ENCODE data around the gene PSD4.

PSD4 gene

DNA sequence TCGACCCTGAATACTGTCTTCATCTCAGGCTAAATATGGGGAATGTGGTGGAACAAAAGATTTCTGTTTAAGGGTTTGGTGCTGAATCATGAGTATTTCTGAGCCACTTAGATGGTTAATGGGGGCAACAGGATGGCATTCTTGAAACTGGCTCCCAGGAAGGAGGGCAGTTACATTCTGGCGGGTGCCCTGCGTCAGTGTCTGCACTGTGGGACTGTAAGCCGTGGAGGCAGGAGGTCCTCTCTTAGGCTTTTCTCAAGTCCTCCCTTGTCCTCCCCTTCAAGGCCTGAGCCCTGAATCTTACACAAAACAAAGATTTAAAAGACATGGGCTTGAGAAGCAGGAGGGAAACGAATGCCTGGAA, 45.7 kb downstream of the PSD4 start:
- TF ChIP-seq TCF4 (CRISPR knock-in tag; IDR thresholded peaks at IDR 0.05; ENCODE audit: borderline replicate concordance) (no peak), PPARA (CRISPR knock-in tag; IDR thresholded peaks at IDR 0.05; ENCODE audit: borderline replicate concordance) (no peak), TOX (CRISPR knock-in tag; IDR thresholded peaks at IDR 0.05; ENCODE audit: borderline replicate concordance) (no peak), RARB (CRISPR knock-in tag; IDR thresholded peaks at IDR 0.05) (no peak), GLIS3 (CRISPR knock-in tag; IDR thresholded peaks at IDR 0.05) (no peak), CSDC2 (CRISPR knock-in tag; IDR thresholded peaks at IDR 0.05) (no peak), ZFP3 (CRISPR knock-in tag; IDR thresholded peaks at IDR 0.05) (no peak), BACH2 (CRISPR knock-in tag; IDR thresholded peaks at IDR 0.05; ENCODE audit: borderline replicate concordance) (no peak), ARNTL (CRISPR knock-in tag; IDR thresholded peaks at IDR 0.05; ENCODE audit: borderline replicate concordance, low read depth) (no peak), ESRRG (CRISPR knock-in tag; IDR thresholded peaks at IDR 0.05) (no peak), ZFP30 (CRISPR knock-in tag; IDR thresholded peaks at IDR 0.05) (no peak)
- TF ChIP-seq, protein P1, sequence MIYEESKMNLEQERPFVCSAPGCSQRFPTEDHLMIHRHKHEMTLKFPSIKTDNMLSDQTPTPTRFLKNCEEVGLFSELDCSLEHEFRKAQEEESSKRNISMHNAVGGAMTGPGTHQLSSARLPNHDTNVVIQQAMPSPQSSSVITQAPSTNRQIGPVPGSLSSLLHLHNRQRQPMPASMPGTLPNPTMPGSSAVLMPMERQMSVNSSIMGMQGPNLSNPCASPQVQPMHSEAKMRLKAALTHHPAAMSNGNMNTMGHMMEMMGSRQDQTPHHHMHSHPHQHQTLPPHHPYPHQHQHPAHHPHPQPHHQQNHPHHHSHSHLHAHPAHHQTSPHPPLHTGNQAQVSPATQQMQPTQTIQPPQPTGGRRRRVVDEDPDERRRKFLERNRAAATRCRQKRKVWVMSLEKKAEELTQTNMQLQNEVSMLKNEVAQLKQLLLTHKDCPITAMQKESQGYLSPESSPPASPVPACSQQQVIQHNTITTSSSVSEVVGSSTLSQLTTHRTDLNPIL (CRISPR knock-in tag; IDR thresholded peaks at IDR 0.05; ENCODE audit: low read depth), result no peak
- TF ChIP-seq, protein P2, sequence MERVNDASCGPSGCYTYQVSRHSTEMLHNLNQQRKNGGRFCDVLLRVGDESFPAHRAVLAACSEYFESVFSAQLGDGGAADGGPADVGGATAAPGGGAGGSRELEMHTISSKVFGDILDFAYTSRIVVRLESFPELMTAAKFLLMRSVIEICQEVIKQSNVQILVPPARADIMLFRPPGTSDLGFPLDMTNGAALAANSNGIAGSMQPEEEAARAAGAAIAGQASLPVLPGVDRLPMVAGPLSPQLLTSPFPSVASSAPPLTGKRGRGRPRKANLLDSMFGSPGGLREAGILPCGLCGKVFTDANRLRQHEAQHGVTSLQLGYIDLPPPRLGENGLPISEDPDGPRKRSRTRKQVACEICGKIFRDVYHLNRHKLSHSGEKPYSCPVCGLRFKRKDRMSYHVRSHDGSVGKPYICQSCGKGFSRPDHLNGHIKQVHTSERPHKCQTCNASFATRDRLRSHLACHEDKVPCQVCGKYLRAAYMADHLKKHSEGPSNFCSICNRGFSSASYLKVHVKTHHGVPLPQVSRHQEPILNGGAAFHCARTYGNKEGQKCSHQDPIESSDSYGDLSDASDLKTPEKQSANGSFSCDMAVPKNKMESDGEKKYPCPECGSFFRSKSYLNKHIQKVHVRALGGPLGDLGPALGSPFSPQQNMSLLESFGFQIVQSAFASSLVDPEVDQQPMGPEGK (CRISPR knock-in tag; IDR thresholded peaks at IDR 0.05; ENCODE audit: borderline replicate concordance), result no peak
- TF ChIP-seq, protein P3, sequence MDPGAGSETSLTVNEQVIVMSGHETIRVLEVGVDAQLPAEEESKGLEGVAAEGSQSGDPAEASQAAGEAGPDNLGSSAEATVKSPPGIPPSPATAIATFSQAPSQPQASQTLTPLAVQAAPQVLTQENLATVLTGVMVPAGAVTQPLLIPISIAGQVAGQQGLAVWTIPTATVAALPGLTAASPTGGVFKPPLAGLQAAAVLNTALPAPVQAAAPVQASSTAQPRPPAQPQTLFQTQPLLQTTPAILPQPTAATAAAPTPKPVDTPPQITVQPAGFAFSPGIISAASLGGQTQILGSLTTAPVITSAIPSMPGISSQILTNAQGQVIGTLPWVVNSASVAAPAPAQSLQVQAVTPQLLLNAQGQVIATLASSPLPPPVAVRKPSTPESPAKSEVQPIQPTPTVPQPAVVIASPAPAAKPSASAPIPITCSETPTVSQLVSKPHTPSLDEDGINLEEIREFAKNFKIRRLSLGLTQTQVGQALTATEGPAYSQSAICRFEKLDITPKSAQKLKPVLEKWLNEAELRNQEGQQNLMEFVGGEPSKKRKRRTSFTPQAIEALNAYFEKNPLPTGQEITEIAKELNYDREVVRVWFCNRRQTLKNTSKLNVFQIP (CRISPR knock-in tag; IDR thresholded peaks at IDR 0.05; ENCODE audit: borderline replicate concordance, low read depth), result no peak
- TF ChIP-seq, protein P4, sequence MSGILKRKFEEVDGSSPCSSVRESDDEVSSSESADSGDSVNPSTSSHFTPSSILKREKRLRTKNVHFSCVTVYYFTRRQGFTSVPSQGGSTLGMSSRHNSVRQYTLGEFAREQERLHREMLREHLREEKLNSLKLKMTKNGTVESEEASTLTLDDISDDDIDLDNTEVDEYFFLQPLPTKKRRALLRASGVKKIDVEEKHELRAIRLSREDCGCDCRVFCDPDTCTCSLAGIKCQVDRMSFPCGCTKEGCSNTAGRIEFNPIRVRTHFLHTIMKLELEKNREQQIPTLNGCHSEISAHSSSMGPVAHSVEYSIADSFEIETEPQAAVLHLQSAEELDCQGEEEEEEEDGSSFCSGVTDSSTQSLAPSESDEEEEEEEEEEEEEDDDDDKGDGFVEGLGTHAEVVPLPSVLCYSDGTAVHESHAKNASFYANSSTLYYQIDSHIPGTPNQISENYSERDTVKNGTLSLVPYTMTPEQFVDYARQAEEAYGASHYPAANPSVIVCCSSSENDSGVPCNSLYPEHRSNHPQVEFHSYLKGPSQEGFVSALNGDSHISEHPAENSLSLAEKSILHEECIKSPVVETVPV (CRISPR knock-in tag; IDR thresholded peaks at IDR 0.05), result no peak
- no peak for ATAC-seq

DNA sequence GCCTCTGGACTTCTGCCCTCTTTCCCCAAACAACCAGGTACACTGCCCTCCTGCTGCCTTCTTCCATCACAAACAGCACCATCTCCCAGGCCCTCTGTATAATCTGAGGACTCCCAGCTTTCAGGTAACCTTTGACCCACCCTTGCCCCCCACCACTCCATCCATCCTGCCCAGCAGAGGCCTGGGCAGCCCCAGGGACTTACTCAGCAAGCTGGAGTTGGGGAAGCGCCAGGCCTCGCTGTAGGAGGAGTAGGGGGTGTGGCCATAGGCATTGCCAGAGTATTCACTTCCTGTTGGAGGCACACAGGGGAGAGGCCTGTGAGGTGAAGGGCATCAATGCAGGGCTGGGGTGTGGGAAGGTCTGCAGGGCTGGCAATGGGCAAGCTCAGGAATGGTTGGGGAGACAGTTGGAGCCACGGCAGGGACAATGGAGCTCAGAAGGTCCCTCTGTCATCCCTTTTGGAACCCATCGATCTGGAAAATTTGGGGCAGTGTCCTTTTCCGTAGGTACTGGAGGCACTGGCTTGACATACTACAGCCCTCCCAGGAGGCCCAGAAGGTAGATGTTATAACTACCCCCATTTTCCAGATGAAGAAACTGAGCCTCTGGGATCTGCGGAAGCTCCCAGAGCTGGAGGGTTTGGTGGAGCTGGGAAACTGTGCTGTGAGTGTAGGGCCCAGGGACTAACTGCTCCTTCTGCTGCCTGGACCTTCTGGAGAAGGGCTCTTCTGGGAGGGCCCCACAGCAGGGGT, 46.3 kb downstream of the PSD4 start:
- TF ChIP-seq RARB (CRISPR knock-in tag; IDR thresholded peaks at IDR 0.05) (no peak), ZNF8 (CRISPR knock-in tag; IDR thresholded peaks at IDR 0.05) (no peak), SNAI2 (CRISPR knock-in tag; IDR thresholded peaks at IDR 0.05) (no peak), ARNTL (CRISPR knock-in tag; IDR thresholded peaks at IDR 0.05; ENCODE audit: borderline replicate concordance, low read depth) (no peak), ZNF565 (CRISPR knock-in tag; conservative IDR thresholded peaks at IDR 0.05; ENCODE audit: low read depth) (no peak)
- peak; percentile 76 for ATAC-seq

DNA sequence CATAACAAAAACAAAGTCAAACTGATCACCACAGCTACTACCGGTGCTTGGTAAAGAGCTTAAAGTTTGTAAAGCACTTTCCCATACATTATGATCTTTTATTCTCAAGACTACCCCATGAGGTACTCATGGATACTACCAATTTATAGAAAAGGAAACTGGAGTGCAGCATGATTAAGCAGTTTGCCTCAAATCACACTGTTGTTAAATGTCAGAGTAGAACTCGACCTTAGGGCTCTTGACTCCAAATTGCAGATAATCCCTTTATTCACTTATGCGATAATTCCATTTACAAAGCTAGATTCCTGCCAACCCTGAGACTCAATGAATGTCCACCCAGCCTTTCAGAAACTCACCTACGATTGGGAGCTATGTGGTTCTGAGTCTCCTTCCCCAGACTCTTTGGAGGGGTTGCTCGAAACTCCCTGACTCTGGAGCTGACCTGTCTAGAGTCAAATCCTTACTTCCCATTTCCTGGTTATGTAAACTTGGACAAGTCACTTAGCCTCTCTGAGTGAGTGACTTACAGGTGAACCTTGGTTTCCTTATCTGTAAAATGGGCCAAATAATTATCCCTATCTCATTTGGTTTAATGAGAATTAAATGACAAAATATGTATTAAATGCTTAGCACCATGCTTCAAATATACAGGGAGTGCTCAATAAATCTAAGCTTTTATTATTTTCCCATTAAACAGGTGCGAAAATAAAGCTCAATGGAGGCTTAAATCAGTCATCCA, 47.4 kb downstream of the PSD4 start:
- ATAC-seq, result no peak
- TF ChIP-seq, protein P1 (CRISPR knock-in tag; IDR thresholded peaks at IDR 0.05; ENCODE audit: low read depth), result no peak
- TF ChIP-seq ZNF8 (CRISPR knock-in tag; IDR thresholded peaks at IDR 0.05), result no peak
- TF ChIP-seq ESRRG (CRISPR knock-in tag; IDR thresholded peaks at IDR 0.05), result no peak
- no peak for TF ChIP-seq BACH2 (CRISPR knock-in tag; IDR thresholded peaks at IDR 0.05; ENCODE audit: borderline replicate concordance)
- TF ChIP-seq ZC3H10 (CRISPR knock-in tag; IDR thresholded peaks at IDR 0.05), result no peak
- TF ChIP-seq, protein P4 (CRISPR knock-in tag; IDR thresholded peaks at IDR 0.05), result no peak
- no peak for TF ChIP-seq OSR1 (CRISPR knock-in tag; IDR thresholded peaks at IDR 0.05)
- no peak for TF ChIP-seq GLIS3 (CRISPR knock-in tag; IDR thresholded peaks at IDR 0.05)

Measured in SK-N-SH treated with all-trans-retinoic acid at 6 μM for 48 hours (cell line).